Upper lobe of left lung (tissue), 6 donors: ENCODE data around the gene SZRD1. TPM values are rescaled to one million over a fixed set of nuclear protein-coding genes. Genes with fewer than 3 reads are reported as not detected.
"Not testable (repeated sequence)": the region's sequence is repeated elsewhere in the genome, so short reads cannot be mapped to it uniquely, and the experiment has no call there.

Experiments
- ATAC-seq, 2 donors: fragments of 200-7000 bp; cut with Tn5 transposase; one replicate each; pipeline ENCODE4 v1.9.1; 2022; ENCODE audit warnings: mild to moderate bottlenecking in 2 of 2, moderate library complexity in 2 of 2; ENCODE audit not compliant: low FRiP score in 2 of 2
- DNase-seq, 2 donors: peaks; one replicate each; pipeline ENCODE4 v3.0.0-alpha.2; 2019 to 2020
- H3K27ac ChIP-seq, 4 donors: fragments of 200-600 bp; sonication (generic); one replicate each; pipeline ENCODE4 v1.5.1; 2016 to 2019
- H3K27me3 ChIP-seq, 4 donors: fragments of 200-600 bp; sonication (generic); one replicate each; pipeline ENCODE4 v1.5.1; 2017 to 2019
- H3K36me3 ChIP-seq, 4 donors: fragments of 200-600 bp; sonication (generic); one replicate each; pipeline ENCODE4 v1.5.1; 2016 to 2019
- H3K4me1 ChIP-seq, 4 donors: fragments of 200-600 bp; sonication (generic); one replicate each; pipeline ENCODE4 v1.5.1; 2018 to 2019
- H3K4me3 ChIP-seq, 4 donors: fragments of 200-600 bp; sonication (generic); one replicate each; pipeline ENCODE4 v1.5.1; 2017 to 2019; ENCODE audit warnings: mild to moderate bottlenecking in 2 of 4, moderate library complexity in 1 of 4
- H3K9me3 ChIP-seq, 4 donors: fragments of 200-600 bp; sonication (generic); one replicate each; pipeline ENCODE4 v1.5.1; 2018 to 2019
- EP300 ChIP-seq, 4 donors: sonication (generic); formaldehyde crosslinking; IDR thresholded peaks; one replicate each; pipeline ENCODE4 v1.5.1; 2017; ENCODE audit warnings: antibody characterized with exemption in 4 of 4, control low read depth in 2 of 4
- POLR2A ChIP-seq, 4 donors: fragments of 450-650 bp; IDR thresholded peaks; one replicate each; pipeline ENCODE4 v1.5.1; 2016 to 2017; ENCODE audit warnings: antibody characterized with exemption in 4 of 4, mild to moderate bottlenecking in 2 of 4
- POLR2AphosphoS5 ChIP-seq, 2 donors: sonication (generic); formaldehyde crosslinking; IDR thresholded peaks; one replicate each; pipeline ENCODE4 v1.5.1; 2017; ENCODE audit warnings: antibody characterized with exemption in 2 of 2
- WGBS, 2 donors: methylation state at CpG; one replicate each; pipeline ENCODE4 v1.1.5; 2017 to 2018; 5-methylcytosine and 5-hydroxymethylcytosine counted together
- total RNA-seq, 6 donors: library from RNA; depleted of rRNA in 4 of 6; stranded (reverse); fragments of >200 nt in 4 of 6; gene quantifications; one replicate each; pipeline versions ENCODE4 v1.1.0 to v1.2.1, GENCODE V29; 2016 to 2021
- TF ChIP-seq, protein P1 (sequence below), 6 experiments: fragments of 450-650 bp in 4 of 6; fragments of 200-600 bp in 2 of 6; sonication (generic) in 2 of 6; IDR thresholded peaks; one replicate each; pipeline ENCODE4 v1.5.1; 2016 to 2019; ENCODE audit warnings: antibody characterized with exemption in 6 of 6
- donor health status: DM: no; HTN: no; CAD: no; lungs with moderate emphysema.
- donor health status: DM: no; HTN: yes; CAD: no; lungs with severe emphysema.

The SZRD1 gene
- total RNA-seq, 6 donors from 2014 or later: 30.4 to 136 (median 58.3) TPM

DNA sequence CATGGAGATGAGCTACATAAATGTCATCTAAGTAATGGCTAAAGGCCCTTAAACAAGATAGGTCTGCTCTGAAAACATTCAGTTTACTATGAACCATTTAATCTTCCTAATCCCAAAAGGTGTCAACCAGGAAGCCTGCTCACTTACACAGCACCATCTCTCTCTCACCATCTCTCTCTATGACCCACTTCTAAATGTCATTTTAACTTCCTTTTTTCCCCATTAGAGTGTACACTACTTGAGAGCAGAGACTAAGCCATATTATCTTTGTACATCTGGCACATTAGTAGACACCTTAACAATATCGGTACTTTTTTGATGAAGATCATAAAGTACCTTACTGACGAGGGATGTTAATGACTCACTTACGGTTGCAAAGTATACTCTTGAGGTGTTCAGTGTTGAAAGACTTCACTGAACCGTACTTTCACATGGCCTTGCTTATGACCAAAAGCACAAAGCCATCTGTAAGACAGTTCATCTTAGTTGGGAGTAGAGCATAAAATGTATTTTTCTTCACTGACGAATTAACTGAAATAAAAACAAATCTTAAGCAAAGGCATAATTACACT is 40.1 kb upstream of the SZRD1 start:
- no peaks in the 10 kb centered on the region for H3K9me3 ChIP-seq
- no peak overlapping the region for H3K4me3 ChIP-seq
- TF ChIP-seq, protein P1, sequence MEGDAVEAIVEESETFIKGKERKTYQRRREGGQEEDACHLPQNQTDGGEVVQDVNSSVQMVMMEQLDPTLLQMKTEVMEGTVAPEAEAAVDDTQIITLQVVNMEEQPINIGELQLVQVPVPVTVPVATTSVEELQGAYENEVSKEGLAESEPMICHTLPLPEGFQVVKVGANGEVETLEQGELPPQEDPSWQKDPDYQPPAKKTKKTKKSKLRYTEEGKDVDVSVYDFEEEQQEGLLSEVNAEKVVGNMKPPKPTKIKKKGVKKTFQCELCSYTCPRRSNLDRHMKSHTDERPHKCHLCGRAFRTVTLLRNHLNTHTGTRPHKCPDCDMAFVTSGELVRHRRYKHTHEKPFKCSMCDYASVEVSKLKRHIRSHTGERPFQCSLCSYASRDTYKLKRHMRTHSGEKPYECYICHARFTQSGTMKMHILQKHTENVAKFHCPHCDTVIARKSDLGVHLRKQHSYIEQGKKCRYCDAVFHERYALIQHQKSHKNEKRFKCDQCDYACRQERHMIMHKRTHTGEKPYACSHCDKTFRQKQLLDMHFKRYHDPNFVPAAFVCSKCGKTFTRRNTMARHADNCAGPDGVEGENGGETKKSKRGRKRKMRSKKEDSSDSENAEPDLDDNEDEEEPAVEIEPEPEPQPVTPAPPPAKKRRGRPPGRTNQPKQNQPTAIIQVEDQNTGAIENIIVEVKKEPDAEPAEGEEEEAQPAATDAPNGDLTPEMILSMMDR (IDR thresholded peaks at IDR 0.05): no peak
- TF ChIP-seq POLR2A (IDR thresholded peaks at IDR 0.05) (no peak), EP300 (IDR thresholded peaks at IDR 0.05) (no peak), POLR2AphosphoS5 (IDR thresholded peaks at IDR 0.05) (no peak)
- peaks cover 5 to 27% (median 14%) of the 10 kb centered on the region in 4 donors for H3K4me1 ChIP-seq
- no peaks in the 10 kb centered on the region for H3K36me3 ChIP-seq
- ATAC-seq (no peak), DNase-seq (no peak)
- 62 to 76% methylated on average over 5 of the region's 5 CpGs for WGBS, 2 donors
- no peak overlapping the region for H3K27ac ChIP-seq
- H3K27me3 ChIP-seq: no peaks in the 10 kb centered on the region

DNA sequence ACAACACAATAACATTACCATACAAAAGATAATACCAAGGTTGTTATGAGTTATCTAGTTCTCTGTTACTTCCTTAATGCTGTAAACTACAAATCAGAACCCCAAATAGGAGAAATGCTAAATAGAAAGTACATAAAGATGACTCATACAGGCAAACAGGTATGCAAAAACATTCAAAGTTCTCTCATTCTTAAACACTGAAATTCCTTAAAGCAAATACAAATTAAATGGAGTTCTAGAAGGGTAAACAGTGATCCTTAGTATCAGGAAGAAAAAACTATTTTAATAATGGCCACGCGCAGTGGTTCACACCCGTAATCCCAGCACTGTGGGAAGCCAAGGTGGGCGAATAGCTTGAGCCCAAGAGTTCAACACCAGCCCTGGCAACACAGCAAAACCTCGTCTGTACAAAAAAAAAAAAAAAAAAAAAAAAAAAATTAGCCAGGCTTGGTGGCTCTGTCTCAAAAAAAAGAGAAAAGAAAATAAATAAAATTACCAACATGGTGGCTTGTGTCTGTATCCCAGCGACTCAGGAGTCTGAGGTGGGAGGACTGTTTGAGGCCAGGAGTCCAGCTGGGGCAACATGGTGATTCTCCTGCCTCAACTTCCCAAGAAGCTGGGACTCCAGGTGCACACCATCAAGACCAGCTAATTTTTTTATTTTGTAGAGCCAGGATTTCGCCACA is 32.2 kb upstream of the SZRD1 start:
- TF ChIP-seq, protein P1 (IDR thresholded peaks at IDR 0.05): no peak
- TF ChIP-seq POLR2AphosphoS5 (IDR thresholded peaks at IDR 0.05): no peak
- no peak for TF ChIP-seq EP300 (IDR thresholded peaks at IDR 0.05)
- no peak for TF ChIP-seq POLR2A (IDR thresholded peaks at IDR 0.05)
- Histone ChIP-seq H3K9me3 (no peaks in the 10 kb centered on the region), H3K27me3 (no peaks in the 10 kb centered on the region), H3K4me1 (peaks cover 0 to 14% (median 5%) of the 10 kb centered on the region in 4 donors), H3K36me3 (no peaks in the 10 kb centered on the region), H3K27ac (no peak overlapping the region), H3K4me3 (no peak overlapping the region)
- 78 to 87% methylated on average over 6 to 7 of the region's 7 CpGs for WGBS, 2 donors
- ATAC-seq: no peak
- DNase-seq: no peak

DNA sequence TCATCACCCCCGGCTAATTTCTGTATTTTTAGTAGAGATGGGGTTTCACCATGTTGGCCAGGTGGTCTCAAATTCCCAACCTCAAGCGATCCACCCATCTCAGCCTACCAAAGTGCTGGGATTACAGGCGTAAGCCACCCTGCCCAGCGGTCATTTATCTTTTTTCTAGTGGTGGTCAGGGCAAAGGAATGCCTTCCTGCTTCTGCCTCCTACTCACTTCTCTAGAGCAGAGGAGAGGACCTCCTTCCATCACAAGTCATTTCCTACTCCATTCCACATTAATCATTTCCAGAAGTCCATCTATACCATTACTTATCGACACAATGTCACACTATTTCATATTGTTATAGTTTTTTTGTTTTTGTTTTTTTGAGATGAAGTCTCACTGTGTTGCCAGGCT is 28.1 kb upstream of the SZRD1 start:
- WGBS, 2 donors: 94% methylated on average over 5 of the region's 5 CpGs
- Histone ChIP-seq H3K9me3 (no peaks in the 10 kb centered on the region), H3K27me3 (no peaks in the 10 kb centered on the region), H3K4me3 (no peak overlapping the region), H3K4me1 (peaks cover 0 to 11% (median 2%) of the 10 kb centered on the region in 4 donors), H3K27ac (no peak overlapping the region), H3K36me3 (peaks cover 0 to 4% (median 0%) of the 10 kb centered on the region in 4 donors)
- TF ChIP-seq EP300 (IDR thresholded peaks at IDR 0.05) (no peak), POLR2A (IDR thresholded peaks at IDR 0.05) (no peak), POLR2AphosphoS5 (IDR thresholded peaks at IDR 0.05) (no peak)
- TF ChIP-seq, protein P1 (IDR thresholded peaks at IDR 0.05): no peak
- DNase-seq (no peak), ATAC-seq (no peak)

DNA sequence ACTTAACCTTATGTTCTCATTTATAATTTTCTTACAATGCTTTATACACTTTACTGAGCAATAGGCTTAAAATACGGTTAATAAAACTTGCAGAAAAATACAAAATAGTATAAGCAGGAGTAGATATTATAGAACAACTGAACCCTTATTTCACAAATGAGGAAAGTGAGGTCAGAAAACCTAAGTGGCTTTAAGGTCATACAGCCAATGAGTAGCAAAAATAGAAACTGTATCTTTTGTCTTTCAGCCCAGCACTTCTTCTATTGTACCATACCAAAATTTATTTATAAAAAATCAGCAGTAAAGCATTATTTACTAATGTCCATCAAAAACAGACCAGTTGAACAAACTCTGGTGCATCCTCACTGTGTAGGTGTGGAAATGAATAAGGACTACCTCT is 26.4 kb upstream of the SZRD1 start:
- Histone ChIP-seq H3K27me3 (no peaks in the 10 kb centered on the region), H3K4me3 (no peak overlapping the region), H3K9me3 (no peaks in the 10 kb centered on the region), H3K36me3 (peaks cover 0 to 4% (median 0%) of the 10 kb centered on the region in 4 donors), H3K27ac (no peak overlapping the region), H3K4me1 (peaks cover 0 to 4% (median 0%) of the 10 kb centered on the region in 4 donors)
- DNase-seq (no peak), ATAC-seq (no peak)
- TF ChIP-seq POLR2AphosphoS5 (IDR thresholded peaks at IDR 0.05): no peak
- TF ChIP-seq EP300 (IDR thresholded peaks at IDR 0.05): no peak
- 98 to 100% methylated on average over 1 of the region's 1 CpG for WGBS, 2 donors

DNA sequence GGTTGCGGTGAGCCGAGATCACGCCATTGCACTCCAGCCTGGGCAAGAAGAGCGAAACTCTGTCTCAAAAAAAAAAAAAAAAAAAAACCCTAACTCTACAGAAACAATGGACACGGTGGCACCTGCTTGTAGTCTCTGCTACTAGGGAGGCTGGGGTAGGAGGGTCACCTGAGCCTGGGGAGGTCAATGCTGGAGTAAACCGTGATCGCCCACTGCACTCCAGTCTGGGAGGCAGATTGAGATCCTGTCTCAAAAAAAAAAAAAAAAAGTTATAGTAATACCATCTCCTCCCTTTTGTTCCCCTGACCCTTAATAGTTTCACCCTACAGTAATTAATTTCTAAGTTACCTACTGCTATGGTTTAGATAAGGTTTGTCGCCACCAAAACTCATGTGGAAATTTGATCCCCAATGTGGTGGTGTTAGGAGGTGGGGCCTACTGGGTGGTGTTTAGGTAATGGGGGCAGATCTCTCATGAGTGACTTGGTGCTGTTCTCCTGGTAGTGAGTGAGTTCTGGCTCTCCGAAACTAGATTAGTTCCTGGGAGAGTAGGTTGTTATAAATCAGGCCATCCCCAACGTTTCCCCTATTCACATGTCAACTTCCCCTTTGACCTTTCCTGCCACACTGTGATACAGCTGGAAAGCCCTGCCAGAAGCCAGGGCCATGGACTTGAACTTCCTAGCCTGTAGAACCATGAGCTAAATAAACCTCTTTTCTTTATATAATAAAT is 24.5 kb upstream of the SZRD1 start:
- Histone ChIP-seq H3K4me1 (no peaks in the 10 kb centered on the region), H3K9me3 (no peaks in the 10 kb centered on the region), H3K27ac (no peak overlapping the region), H3K36me3 (peaks cover 0 to 4% (median 0%) of the 10 kb centered on the region in 4 donors), H3K4me3 (no peak overlapping the region), H3K27me3 (no peaks in the 10 kb centered on the region)
- WGBS, 2 donors: 87 to 88% methylated on average over 10 of the region's 10 CpGs
- ATAC-seq (no peak), DNase-seq (no peak)
- no peak for TF ChIP-seq POLR2A (IDR thresholded peaks at IDR 0.05)
- TF ChIP-seq, protein P1 (IDR thresholded peaks at IDR 0.05): no peak
- TF ChIP-seq EP300 (IDR thresholded peaks at IDR 0.05): no peak
- TF ChIP-seq POLR2AphosphoS5 (IDR thresholded peaks at IDR 0.05): no peak

DNA sequence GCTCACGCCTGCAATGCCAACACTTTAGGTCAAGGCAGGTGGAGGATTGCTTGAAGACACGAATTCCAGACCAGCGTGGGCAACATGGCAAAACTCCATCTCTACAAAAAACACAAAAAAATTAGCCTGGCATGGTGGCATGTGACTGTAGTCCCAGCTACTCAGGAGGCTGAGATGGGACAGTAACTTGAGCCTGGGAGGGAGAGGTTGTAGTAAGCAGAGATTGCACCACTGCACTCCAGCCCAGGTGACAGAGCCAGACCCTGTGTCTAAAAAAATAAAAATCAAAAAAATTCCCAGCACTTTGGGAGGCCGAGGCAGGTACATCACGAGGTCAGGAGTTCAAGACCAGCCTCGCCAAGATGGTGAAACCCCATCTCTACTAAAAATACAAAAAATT is 23.8 kb upstream of the SZRD1 start:
- not testable (repeated sequence) for ATAC-seq, H3K36me3 ChIP-seq, DNase-seq, H3K27me3 ChIP-seq, H3K9me3 ChIP-seq, H3K27ac ChIP-seq, H3K4me1 ChIP-seq, H3K4me3 ChIP-seq
- WGBS, 2 donors: 94 to 95% methylated on average over 6 of the region's 6 CpGs
